Measurements from ENCODE around the gene CLDN7.

Gene CLDN7

GRCh38 chr17:7233701-7234082 is 28.6 kb downstream of the CLDN7 start:
- Mint-ChIP-seq H3K4me3 (peak overlapping the region; percentile 98), H3K27ac (peak overlapping the region; percentile 88), H3K36me3 (peaks cover 59% of the 10 kb centered on the region), H3K4me1 (peaks cover 51% of the 10 kb centered on the region), H3K9me3 (no peaks in the 10 kb centered on the region), H3K27me3 (no peaks in the 10 kb centered on the region)
- CTCF ChIA-PET: interaction anchor here (1.0 kb wide), 1 partner anchor 19 kb away, joined by 4 read pairs; no protein-coding TSS in a partner anchor
- DNase-seq: no peak

GRCh38 chr17:7232114-7232513 is 30.2 kb downstream of the CLDN7 start:
- DNase-seq: no peak
- Mint-ChIP-seq H3K36me3 (peaks cover 61% of the 10 kb centered on the region), H3K4me3 (peak overlapping the region; percentile 98), H3K27me3 (no peaks in the 10 kb centered on the region), H3K9me3 (no peaks in the 10 kb centered on the region), H3K27ac (no peak overlapping the region), H3K4me1 (peaks cover 50% of the 10 kb centered on the region)
- CTCF ChIA-PET: no interaction called here

- DNase-seq: no peak
- H3K36me3 Mint-ChIP-seq: peaks cover 45% of the 10 kb centered on the region
- H3K4me1 Mint-ChIP-seq: peaks cover 24% of the 10 kb centered on the region
- no peak overlapping the region for H3K27ac Mint-ChIP-seq
- no peak overlapping the region for H3K4me3 Mint-ChIP-seq
- CTCF ChIA-PET: interaction anchor here (1.5 kb wide), 1 partner anchor 9 kb away, joined by 5 read pairs; no protein-coding TSS in a partner anchor
- H3K27me3 Mint-ChIP-seq: no peaks in the 10 kb centered on the region
- H3K9me3 Mint-ChIP-seq: no peaks in the 10 kb centered on the region
These were observed 32.8 kb downstream of the CLDN7 start for GRCh38 chr17:7229504-7229903.

- peaks cover 22% of the 10 kb centered on the region for H3K4me1 Mint-ChIP-seq
- CTCF ChIA-PET: no interaction called here
- no peak for DNase-seq
- peaks cover 45% of the 10 kb centered on the region for H3K36me3 Mint-ChIP-seq
- no peaks in the 10 kb centered on the region for H3K9me3 Mint-ChIP-seq
- H3K27ac Mint-ChIP-seq: no peak overlapping the region
- no peak overlapping the region for H3K4me3 Mint-ChIP-seq
- H3K27me3 Mint-ChIP-seq: no peaks in the 10 kb centered on the region
These were observed 33.4 kb downstream of the CLDN7 start for GRCh38 chr17:7228920-7229319.

DNA sequence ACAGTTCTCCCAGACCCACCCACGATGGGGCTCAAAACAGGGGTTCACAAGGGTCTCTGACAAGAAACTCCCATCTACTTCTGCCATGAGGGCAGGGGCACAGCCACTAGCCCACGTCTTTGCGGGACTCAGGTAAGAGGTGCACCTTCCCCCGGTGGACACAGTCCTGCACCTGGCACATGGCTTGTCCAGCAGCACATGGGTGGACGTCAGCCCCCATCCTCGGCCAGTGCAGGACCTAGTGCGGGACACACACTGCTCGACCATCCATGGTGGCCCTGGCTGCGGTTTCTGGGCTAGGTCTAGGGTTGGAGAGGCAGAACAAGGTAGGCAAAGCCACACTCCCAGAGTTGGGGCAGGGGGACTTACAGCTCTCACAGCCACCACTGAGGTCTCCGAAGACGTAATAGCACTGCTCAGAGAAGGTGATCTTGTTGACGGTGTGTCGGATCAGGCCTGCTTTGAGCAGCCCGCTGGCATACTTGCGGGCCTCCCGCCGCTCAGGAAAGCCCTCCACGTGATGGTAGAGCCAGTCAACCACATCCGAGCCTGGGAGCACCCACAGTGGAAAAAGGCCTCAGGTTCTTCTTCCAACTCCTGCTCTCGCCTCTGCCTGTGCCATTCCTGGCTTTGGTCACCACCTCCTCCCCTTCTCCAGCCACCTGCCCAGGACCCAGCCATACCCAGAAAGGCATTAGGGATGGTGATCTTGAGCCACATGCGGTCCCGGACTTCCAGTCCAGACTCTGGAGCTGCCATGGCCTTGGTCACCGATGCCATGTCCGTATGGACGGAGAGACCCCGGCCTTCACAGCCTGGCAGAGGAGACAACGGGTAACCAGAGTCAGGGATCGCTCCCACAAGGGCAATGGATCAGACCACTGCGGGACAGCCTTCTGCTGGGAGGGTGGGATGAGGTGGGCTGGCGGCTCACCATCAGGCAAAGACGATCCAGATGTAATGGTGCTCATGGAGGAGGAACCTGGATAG is 35.3 kb downstream of the CLDN7 start:
- no peak overlapping the region for H3K4me3 Mint-ChIP-seq

DNA sequence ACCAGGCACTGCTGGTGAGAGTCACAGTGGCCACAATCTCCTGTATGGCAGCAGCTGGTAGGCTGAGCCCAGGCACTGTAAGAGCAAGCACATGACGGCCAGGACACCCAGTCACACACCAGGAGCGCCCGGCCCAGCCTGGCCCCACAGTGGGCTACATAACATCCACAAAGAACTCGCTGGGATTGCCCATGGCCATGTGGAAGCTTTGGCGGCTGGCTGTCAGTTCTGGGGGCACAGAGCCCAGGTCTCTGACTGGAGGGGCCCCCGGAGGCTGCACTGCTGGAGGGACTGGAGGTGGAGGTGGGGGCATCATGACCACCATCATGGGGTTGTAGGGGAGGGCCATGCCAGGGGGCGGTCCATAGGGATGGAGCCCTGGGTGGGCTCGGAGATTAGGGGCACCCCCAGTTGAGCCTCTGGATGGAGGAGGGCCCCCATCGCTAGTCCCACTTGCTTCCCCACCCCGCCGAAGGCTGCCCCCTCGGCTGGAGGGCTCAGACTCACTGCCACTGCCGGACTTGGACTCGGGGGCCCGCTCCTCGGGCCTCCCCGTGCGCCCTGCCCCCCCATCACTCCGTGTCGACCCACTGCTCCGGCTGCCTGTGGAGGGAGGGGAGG is 36.5 kb downstream of the CLDN7 start:
- H3K4me3 Mint-ChIP-seq: no peak overlapping the region
- peaks cover 16% of the 10 kb centered on the region for H3K4me1 Mint-ChIP-seq
- no peak for DNase-seq
- H3K36me3 Mint-ChIP-seq: peaks cover 56% of the 10 kb centered on the region
- no peaks in the 10 kb centered on the region for H3K9me3 Mint-ChIP-seq
- no peak overlapping the region for H3K27ac Mint-ChIP-seq
- H3K27me3 Mint-ChIP-seq: no peaks in the 10 kb centered on the region
- CTCF ChIA-PET: no interaction called here

More for the DNA sequence above, 35.3 kb downstream of the CLDN7 start:
- Mint-ChIP-seq H3K36me3 (peaks cover 53% of the 10 kb centered on the region), H3K27me3 (no peaks in the 10 kb centered on the region), H3K27ac (no peak overlapping the region), H3K4me1 (peaks cover 6% of the 10 kb centered on the region), H3K9me3 (no peaks in the 10 kb centered on the region)
- CTCF ChIA-PET: no interaction called here
- no peak for DNase-seq

DNA sequence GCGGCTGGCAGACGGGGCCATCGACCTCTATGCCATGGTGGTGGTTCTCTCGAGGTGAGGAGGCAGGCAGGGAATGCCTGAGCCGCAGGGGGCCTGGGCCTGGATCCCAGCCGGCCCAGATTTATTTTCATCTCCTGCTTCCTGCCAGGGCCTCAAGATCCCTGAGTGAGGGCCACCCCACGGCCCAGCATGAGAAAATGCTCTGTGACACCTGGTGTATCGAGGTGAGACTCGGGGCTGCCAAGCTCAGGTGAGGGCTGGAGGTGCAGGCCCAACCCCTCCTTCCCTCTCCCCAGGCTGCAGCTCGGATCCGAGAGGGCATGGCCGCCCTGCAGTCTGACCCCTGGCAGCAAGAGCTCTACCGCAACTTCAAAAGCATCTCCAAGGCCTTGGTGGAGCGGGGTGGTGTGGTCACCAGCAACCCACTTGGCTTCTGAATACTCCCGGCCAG is 37.6 kb downstream of the CLDN7 start:
- peaks cover 49% of the 10 kb centered on the region for H3K36me3 Mint-ChIP-seq

DNA sequence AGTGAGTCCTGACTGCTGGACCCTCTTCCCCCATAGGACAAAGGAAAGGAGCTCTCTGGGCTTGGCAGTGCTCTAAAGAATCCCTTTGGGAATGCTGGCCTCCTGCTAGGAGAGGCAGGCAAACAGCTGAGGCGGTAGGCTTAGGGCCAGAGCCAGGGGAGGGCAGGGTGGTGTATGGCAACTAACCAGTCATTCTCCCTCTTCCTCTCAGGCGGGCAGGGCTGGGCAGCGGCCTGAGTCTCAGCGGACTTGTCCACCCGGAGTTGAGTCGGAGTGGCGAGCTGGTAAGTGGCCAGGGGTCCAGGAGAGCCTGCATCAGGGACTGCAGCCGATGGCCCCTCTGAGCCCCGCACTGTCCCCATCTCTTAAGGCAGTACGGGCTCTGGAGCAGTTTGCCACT is 38.2 kb downstream of the CLDN7 start:
- no peak overlapping the region for H3K27ac Mint-ChIP-seq

More for the DNA sequence above, 37.6 kb downstream of the CLDN7 start:
- Mint-ChIP-seq H3K4me3 (no peak overlapping the region), H3K4me1 (peaks cover 25% of the 10 kb centered on the region), H3K9me3 (no peaks in the 10 kb centered on the region), H3K27me3 (peaks cover under 1% of the 10 kb centered on the region), H3K27ac (no peak overlapping the region)
- CTCF ChIA-PET: no interaction called here
- no peak for DNase-seq

GRCh38 chr17:7223375-7223774 is 38.9 kb downstream of the CLDN7 start:
- H3K27ac Mint-ChIP-seq: no peak overlapping the region
- CTCF ChIA-PET: interaction anchor here (0.5 kb wide), 1 partner anchor 169 kb away, joined by 3 read pairs; no protein-coding TSS in a partner anchor
- no peak for DNase-seq
- peaks cover 41% of the 10 kb centered on the region for H3K36me3 Mint-ChIP-seq
- H3K4me3 Mint-ChIP-seq: no peak overlapping the region
- H3K27me3 Mint-ChIP-seq: peaks cover 8% of the 10 kb centered on the region
- H3K4me1 Mint-ChIP-seq: peaks cover 37% of the 10 kb centered on the region
- no peaks in the 10 kb centered on the region for H3K9me3 Mint-ChIP-seq

More for the DNA sequence above, 38.2 kb downstream of the CLDN7 start:
- Mint-ChIP-seq H3K9me3 (no peaks in the 10 kb centered on the region), H3K27me3 (peaks cover 4% of the 10 kb centered on the region), H3K4me3 (no peak overlapping the region), H3K4me1 (peaks cover 31% of the 10 kb centered on the region), H3K36me3 (peaks cover 45% of the 10 kb centered on the region)
- CTCF ChIA-PET: no interaction called here
- no peak for DNase-seq

GRCh38 chr17:7222972-7223292 is 39.3 kb downstream of the CLDN7 start:
- H3K27ac Mint-ChIP-seq: no peak overlapping the region
- CTCF ChIA-PET: no interaction called here

DNA sequence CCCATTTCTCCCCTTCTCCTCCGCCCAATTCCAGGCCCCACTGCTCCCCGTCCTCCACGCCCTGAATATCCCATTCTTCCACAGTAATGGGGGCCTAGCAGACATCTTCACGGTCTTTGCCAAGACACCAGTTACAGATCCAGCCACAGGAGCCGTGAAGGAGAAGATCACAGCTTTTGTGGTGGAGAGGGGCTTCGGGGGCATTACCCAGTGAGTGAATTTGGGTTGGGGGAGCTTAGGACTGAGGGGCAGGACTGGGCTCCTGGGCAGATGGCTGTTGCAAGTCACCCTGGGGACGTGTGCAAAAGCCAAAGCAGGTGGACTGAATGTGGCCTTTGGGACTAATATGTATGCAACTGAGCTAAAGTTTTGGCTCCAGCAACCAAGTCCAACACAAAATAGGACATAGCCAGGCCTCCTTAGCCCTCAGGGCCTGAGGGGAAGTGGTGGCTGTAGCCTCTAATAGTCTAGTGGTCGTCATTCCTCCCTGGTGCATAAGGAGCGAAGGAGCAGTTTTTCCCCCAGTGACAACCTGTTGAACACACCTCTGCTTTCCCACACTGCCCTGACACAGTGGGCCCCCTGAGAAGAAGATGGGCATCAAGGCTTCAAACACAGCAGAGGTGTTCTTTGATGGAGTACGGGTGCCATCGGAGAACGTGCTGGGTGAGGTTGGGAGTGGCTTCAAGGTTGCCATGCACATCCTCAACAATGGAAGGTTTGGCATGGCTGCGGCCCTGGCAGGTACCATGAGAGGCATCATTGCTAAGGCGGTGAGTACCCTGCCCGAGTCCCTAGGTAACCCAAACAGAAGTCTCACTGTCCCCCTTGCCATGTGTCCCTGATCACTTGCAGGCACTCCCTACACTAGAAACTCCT is 39.9 kb downstream of the CLDN7 start:
- Mint-ChIP-seq H3K9me3 (no peaks in the 10 kb centered on the region), H3K4me1 (peaks cover 42% of the 10 kb centered on the region), H3K4me3 (no peak overlapping the region), H3K27ac (no peak overlapping the region), H3K27me3 (peaks cover 8% of the 10 kb centered on the region), H3K36me3 (peaks cover 36% of the 10 kb centered on the region)
- no peak for DNase-seq
- CTCF ChIA-PET: interaction anchor here (2.3 to 4.5 kb wide), 2 partner anchors 16 to 74 kb away, joined by 10 to 34 read pairs; partner anchors contain the start of gene PHF23

More at GRCh38 chr17:7222972-7223292, 39.3 kb downstream of the CLDN7 start:
- Mint-ChIP-seq H3K4me1 (peaks cover 38% of the 10 kb centered on the region), H3K36me3 (peaks cover 38% of the 10 kb centered on the region), H3K4me3 (no peak overlapping the region), H3K9me3 (no peaks in the 10 kb centered on the region), H3K27me3 (peaks cover 8% of the 10 kb centered on the region)
- DNase-seq: no peak

DNA sequence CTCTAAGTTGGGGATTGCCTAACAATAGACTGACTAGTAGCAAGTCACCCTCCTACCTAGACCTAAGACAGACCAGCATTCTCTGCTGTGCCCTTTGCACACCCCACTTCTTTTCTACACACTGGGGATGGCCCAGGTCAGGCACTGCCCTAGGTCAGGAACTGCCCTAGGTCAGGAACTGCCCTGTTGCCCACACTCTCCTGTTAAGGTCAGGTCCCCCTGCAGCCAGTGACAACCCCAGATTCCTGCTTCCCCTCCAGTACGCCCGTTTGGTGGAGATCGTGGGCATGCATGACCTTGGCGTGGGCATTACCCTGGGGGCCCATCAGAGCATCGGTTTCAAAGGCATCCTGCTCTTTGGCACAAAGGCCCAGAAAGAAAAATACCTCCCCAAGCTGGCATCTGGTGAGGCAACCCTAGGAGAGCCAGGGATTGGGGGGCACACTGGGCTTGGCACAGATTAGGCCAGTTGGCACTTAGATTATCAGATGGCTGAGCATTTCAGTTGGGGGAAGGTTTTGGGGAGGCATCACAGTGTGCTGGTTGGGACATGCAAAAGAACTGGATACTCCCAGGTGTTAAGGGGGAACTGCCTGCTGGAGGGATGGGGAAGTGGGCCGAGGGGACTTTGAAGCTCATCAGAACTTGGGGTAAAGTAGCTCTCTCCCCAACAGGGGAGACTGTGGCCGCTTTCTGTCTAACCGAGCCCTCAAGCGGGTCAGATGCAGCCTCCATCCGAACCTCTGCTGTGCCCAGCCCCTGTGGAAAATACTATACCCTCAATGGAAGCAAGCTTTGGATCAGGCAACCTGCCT is 40.8 kb downstream of the CLDN7 start:
- Mint-ChIP-seq H3K4me3 (peak overlapping the region; percentile 94), H3K27ac (peak overlapping the region; percentile 73), H3K27me3 (peaks cover 8% of the 10 kb centered on the region), H3K4me1 (peaks cover 47% of the 10 kb centered on the region), H3K9me3 (no peaks in the 10 kb centered on the region), H3K36me3 (peaks cover 33% of the 10 kb centered on the region)
- CTCF ChIA-PET: interaction anchor here (0.7 to 4.5 kb wide), 9 partner anchors 9 to 75 kb away, joined by 3 to 34 read pairs (median 4); partner anchors contain the start of genes GABARAP and PHF23
- no peak for DNase-seq

Measured in activated naive CD4-positive, alpha-beta T cell treated with anti-CD3 and anti-CD28 coated beads, Interleukin-2, amount 10 ng/mL, durations not matched to agents 7 days and 5 days (primary cell).